Neuronal stem cell (in vitro differentiated cells): ENCODE data around the gene ZNF780A.
"Not testable (repeated sequence)": the region's sequence is repeated elsewhere in the genome, so short reads cannot be mapped to it uniquely, and the experiment has no call there.

ENCODE experiments used
- DNase-seq: peaks from one replicate; pipeline ENCODE4 v3.0.0-alpha.2; 2013; ENCODE audit warnings: low spot score
- H2AFZ ChIP-seq: one replicate; pipeline ENCODE4 v1.6.1; 2013; ENCODE audit warnings: mild to moderate bottlenecking, low read length, inconsistent platforms
- H2AK5ac ChIP-seq: 2 replicates; pipeline ENCODE4 v1.6.1; 2013; ENCODE audit warnings: low read depth, mild to moderate bottlenecking, inconsistent platforms, low read length, moderate library complexity, mixed read lengths
- H2BK120ac ChIP-seq: 2 replicates; pipeline ENCODE4 v1.6.1; 2013; ENCODE audit warnings: low read depth, mild to moderate bottlenecking, inconsistent platforms, low read length, moderate library complexity, mixed read lengths
- H2BK12ac ChIP-seq: one replicate; pipeline ENCODE4 v1.6.1; 2013; ENCODE audit warnings: low read length, inconsistent platforms
- H2BK15ac ChIP-seq: 2 replicates; pipeline ENCODE4 v1.6.1; 2013; ENCODE audit warnings: mild to moderate bottlenecking, low read length, inconsistent platforms, mixed read lengths
- H2BK5ac ChIP-seq: one replicate; pipeline ENCODE4 v1.6.1; 2013; ENCODE audit warnings: inconsistent platforms, mild to moderate bottlenecking, low read length, moderate library complexity
- H3K14ac ChIP-seq: one replicate; pipeline ENCODE4 v1.6.1; 2013; ENCODE audit warnings: low read length, inconsistent platforms
- H3K18ac ChIP-seq: 2 replicates; pipeline ENCODE4 v1.6.1; 2013; ENCODE audit warnings: low read length, inconsistent platforms
- H3K23ac ChIP-seq: 2 replicates; pipeline ENCODE4 v1.6.1; 2013; ENCODE audit warnings: low read depth, mild to moderate bottlenecking, mixed read lengths, low read length, inconsistent platforms; ENCODE audit not compliant: poor library complexity
- H3K27ac ChIP-seq: replicated peaks from 3 replicates; pipeline ENCODE4 v1.5.1; 2013; ENCODE audit warnings: low read length, inconsistent platforms
- H3K27me3 ChIP-seq, 3 experiments: 2 replicates each; pipeline ENCODE4 v1.6.1; 2013; ENCODE audit warnings: low read length in 3 of 3, mild to moderate bottlenecking in 2 of 3, inconsistent platforms in 1 of 3, low read depth in 1 of 3, mixed read lengths in 1 of 3, moderate library complexity in 1 of 3; ENCODE audit not compliant: control insufficient read depth in 3 of 3, insufficient read depth in 3 of 3
- H3K36me3 ChIP-seq, 2 donors: replicated peaks in 1 of 2; 2 replicates each; pipeline ENCODE4 v1.6.1; 2013; ENCODE audit warnings: low read length in 2 of 2; ENCODE audit not compliant: control insufficient read depth in 2 of 2, insufficient read depth in 2 of 2
- H3K4ac ChIP-seq: 2 replicates; pipeline ENCODE4 v1.6.1; 2013; ENCODE audit warnings: inconsistent platforms, mild to moderate bottlenecking, low read length, moderate library complexity
- H3K4me1 ChIP-seq, 2 donors: 1 replicate in 1 of 2; 2 replicates in 1 of 2; pipeline ENCODE4 v1.6.1; 2013; ENCODE audit warnings: low read length in 2 of 2, low read depth in 1 of 2; ENCODE audit not compliant: control insufficient read depth in 2 of 2, insufficient read depth in 1 of 2
- H3K4me2 ChIP-seq: one replicate; pipeline ENCODE4 v1.6.1; 2013; ENCODE audit warnings: mild to moderate bottlenecking, low read length, inconsistent platforms; ENCODE audit not compliant: insufficient read depth, poor library complexity, severe bottlenecking
- H3K4me3 ChIP-seq, 2 donors: 2 replicates each; pipeline ENCODE4 v1.5.1; 2013; ENCODE audit warnings: low read length in 2 of 2, mild to moderate bottlenecking in 2 of 2, inconsistent platforms in 1 of 2, moderate library complexity in 1 of 2
- H3K79me1 ChIP-seq: one replicate; pipeline ENCODE4 v1.6.1; 2013; ENCODE audit warnings: low read depth, mild to moderate bottlenecking, inconsistent platforms, low read length, moderate library complexity
- H3K9ac ChIP-seq: one replicate; pipeline ENCODE4 v1.6.1; 2013; ENCODE audit warnings: mild to moderate bottlenecking, low read depth, low read length, inconsistent platforms; ENCODE audit not compliant: poor library complexity
- H3K9me3 ChIP-seq, 2 donors: replicated peaks in 1 of 2; 2 replicates each; pipeline versions ENCODE3 to v1.6.1; 2013; ENCODE audit warnings: low read length in 2 of 2, mild to moderate bottlenecking in 2 of 2, inconsistent platforms in 1 of 2, low read depth in 1 of 2, mixed read lengths in 1 of 2, moderate library complexity in 1 of 2; ENCODE audit not compliant: control insufficient read depth in 2 of 2, insufficient read depth in 1 of 2
- H4K8ac ChIP-seq: one replicate; pipeline ENCODE4 v1.6.1; 2013; ENCODE audit warnings: low read depth, mild to moderate bottlenecking, inconsistent platforms, low read length, moderate library complexity
- H4K91ac ChIP-seq: one replicate; pipeline ENCODE4 v1.6.1; 2013; ENCODE audit warnings: low read length, low read depth, mild to moderate bottlenecking, inconsistent platforms; ENCODE audit not compliant: poor library complexity
- WGBS, 2 donors: extraction: QIAGEN DNeasy Blood & Tissue Kit; methylation state at CpG; one replicate each; pipeline ENCODE4 v1.1.7; 2013; ENCODE audit warnings: missing lambda C conversion rate in 2 of 2, mixed read lengths in 1 of 2; ENCODE audit not compliant: insufficient read length in 2 of 2, insufficient replicate concordance in 1 of 2; ENCODE audit errors: extremely low coverage in 2 of 2; 5-methylcytosine and 5-hydroxymethylcytosine counted together

The ZNF780A gene

GRCh38 chr19:40112271-40112670 is 21.5 kb upstream of the ZNF780A start:
- not testable (repeated sequence) for H2AFZ ChIP-seq, H3K23ac ChIP-seq, H3K27me3 ChIP-seq, H3K9me3 ChIP-seq, DNase-seq, H2AK5ac ChIP-seq, H3K18ac ChIP-seq, H2BK12ac ChIP-seq, H2BK5ac ChIP-seq, H4K91ac ChIP-seq, H3K4me2 ChIP-seq, H4K8ac ChIP-seq, H3K79me1 ChIP-seq, H3K36me3 ChIP-seq, H2BK15ac ChIP-seq, H3K4me3 ChIP-seq, H3K14ac ChIP-seq, H2BK120ac ChIP-seq, H3K27ac ChIP-seq, H3K9ac ChIP-seq, H3K4ac ChIP-seq, H3K4me1 ChIP-seq
- WGBS, 2 donors, result 100% methylated on average over 1 of the region's 4 CpGs

GRCh38 chr19:40110570-40110969 is 19.8 kb upstream of the ZNF780A start:
- no peaks in the 10 kb centered on the region for H3K79me1 ChIP-seq
- H3K27me3 ChIP-seq, result no peaks in the 10 kb centered on the region
- DNase-seq, result no peak
- H3K4ac ChIP-seq, result no peak overlapping the region
- no peak overlapping the region for H3K9ac ChIP-seq
- no peak overlapping the region for H3K14ac ChIP-seq
- no peak overlapping the region for H2BK12ac ChIP-seq
- no peak overlapping the region for H2AK5ac ChIP-seq
- no peak overlapping the region for H2BK5ac ChIP-seq
- H3K4me2 ChIP-seq, result no peak overlapping the region
- H2BK15ac ChIP-seq, result no peak overlapping the region
- no peak overlapping the region for H3K27ac ChIP-seq
- no peak overlapping the region for H4K8ac ChIP-seq
- no peak overlapping the region for H2AFZ ChIP-seq
- H3K36me3 ChIP-seq, result no peaks in the 10 kb centered on the region
- no peak overlapping the region for H2BK120ac ChIP-seq
- no peak overlapping the region for H4K91ac ChIP-seq
- H3K9me3 ChIP-seq, result peaks cover 0 to 3% of the 10 kb centered on the region in 2 donors
- no peak overlapping the region for H3K23ac ChIP-seq
- H3K4me3 ChIP-seq, result no peak overlapping the region
- H3K4me1 ChIP-seq, result no peaks in the 10 kb centered on the region
- no peak overlapping the region for H3K18ac ChIP-seq
- no CpG with 5 or more reads among the region's 2 CpGs for WGBS, 2 donors

GRCh38 chr19:40104754-40105153 is 14.0 kb upstream of the ZNF780A start:
- H3K9me3 ChIP-seq, result peaks cover 0 to 3% of the 10 kb centered on the region in 2 donors

GRCh38 chr19:40103600-40103999 is 12.9 kb upstream of the ZNF780A start:
- no CpG with 5 or more reads among the region's 4 CpGs for WGBS, 2 donors

More at GRCh38 chr19:40104754-40105153, 14.0 kb upstream of the ZNF780A start:
- Histone ChIP-seq H3K14ac (no peak overlapping the region), H2AK5ac (no peak overlapping the region), H2AFZ (no peak overlapping the region), H2BK120ac (no peak overlapping the region), H3K4me3 (no peak overlapping the region), H3K4ac (no peak overlapping the region), H4K8ac (no peak overlapping the region), H3K79me1 (no peaks in the 10 kb centered on the region), H2BK12ac (no peak overlapping the region), H2BK15ac (no peak overlapping the region), H4K91ac (no peak overlapping the region), H3K36me3 (no peaks in the 10 kb centered on the region), H3K4me2 (no peak overlapping the region), H3K4me1 (no peaks in the 10 kb centered on the region), H3K18ac (no peak overlapping the region), H3K27me3 (peaks cover 0 to 5% (median 0%) of the 10 kb centered on the region in 3 experiments), H2BK5ac (no peak overlapping the region), H3K23ac (no peak overlapping the region), H3K27ac (no peak overlapping the region), H3K9ac (no peak overlapping the region)
- no peak for DNase-seq
- WGBS, 2 donors, result no CpG with 5 or more reads among the region's 1 CpG

More at GRCh38 chr19:40103600-40103999, 12.9 kb upstream of the ZNF780A start:
- Histone ChIP-seq H4K8ac (no peak overlapping the region), H2BK5ac (no peak overlapping the region), H2AK5ac (no peak overlapping the region), H3K4ac (no peak overlapping the region), H3K4me2 (no peak overlapping the region), H3K14ac (no peak overlapping the region), H3K36me3 (no peaks in the 10 kb centered on the region), H3K23ac (no peak overlapping the region), H3K9me3 (peaks cover 0 to 3% of the 10 kb centered on the region in 2 donors), H3K4me3 (no peak overlapping the region), H2BK120ac (no peak overlapping the region), H3K18ac (no peak overlapping the region), H2AFZ (no peak overlapping the region), H4K91ac (no peak overlapping the region), H2BK12ac (no peak overlapping the region), H3K27ac (no peak overlapping the region), H3K4me1 (no peaks in the 10 kb centered on the region), H2BK15ac (no peak overlapping the region), H3K79me1 (no peaks in the 10 kb centered on the region), H3K27me3 (peaks cover 0 to 5% (median 0%) of the 10 kb centered on the region in 3 experiments), H3K9ac (no peak overlapping the region)
- no peak for DNase-seq
